Retinal pigment epithelial cell (primary cell): ENCODE data around the gene SMPDL3B.
"Not testable (repeated sequence)": the region's sequence is repeated elsewhere in the genome, so short reads cannot be mapped to it uniquely, and the experiment has no call there.

Experiments
- DNase-seq: peaks from one replicate; pipeline ENCODE4 v3.0.0-alpha.2; 2010; ENCODE audit warnings: low read depth
- H3K4me3 ChIP-seq: 2 replicates; pipeline ENCODE4 v1.5.1; 2011; ENCODE audit warnings: mild to moderate bottlenecking, low read length, control low read depth, moderate library complexity
- CTCF ChIP-seq: conservative IDR thresholded peaks from 2 replicates; pipeline ENCODE4 v1.5.1; 2011; ENCODE audit warnings: low read depth, low read length, control low read depth, inconsistent platforms

The SMPDL3B gene

GRCh38 chr1:27999055-27999454, 64.3 kb downstream of the SMPDL3B start:
- no peak for DNase-seq
- H3K4me3 ChIP-seq, result no peak overlapping the region
- TF ChIP-seq CTCF, result no peak

DNA sequence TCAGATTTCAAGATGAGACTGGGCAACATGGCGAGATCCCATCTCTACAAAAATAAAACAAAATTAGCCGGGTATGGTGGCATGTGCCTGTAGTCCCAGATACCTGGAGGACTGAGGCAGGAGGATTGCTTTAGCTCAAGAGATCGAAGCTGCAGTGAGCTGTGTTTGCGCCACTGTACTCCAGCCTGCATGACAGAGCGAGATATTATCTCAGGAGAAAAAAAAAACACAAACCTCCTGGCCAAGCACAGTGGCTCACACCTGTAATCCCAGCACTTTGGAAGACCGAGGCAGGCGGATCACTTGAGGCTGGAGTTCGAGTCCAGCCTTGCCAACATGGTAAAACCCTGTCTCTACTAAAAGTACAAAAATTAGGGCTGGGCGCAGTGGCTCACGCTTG, 67.8 kb downstream of the SMPDL3B start:
- no peak for DNase-seq
- no peak overlapping the region for H3K4me3 ChIP-seq
- no peak for TF ChIP-seq CTCF

GRCh38 chr1:28003117-28003516, 68.3 kb downstream of the SMPDL3B start:
- not testable (repeated sequence) for H3K4me3 ChIP-seq, DNase-seq
